NT2/D1 (cell line): Measurements from ENCODE around the gene WDR82.

ENCODE experiments used
- SUZ12 ChIP-seq: IDR thresholded peaks from 2 replicates; pipeline ENCODE4 v1.6.1; 2011; ENCODE audit not compliant: insufficient read length, insufficient read depth; ENCODE audit errors: extremely low read depth
- YY1 ChIP-seq: IDR thresholded peaks from 2 replicates; pipeline ENCODE4 v1.6.1; 2011; ENCODE audit not compliant: insufficient read length, insufficient read depth
- ZNF274 ChIP-seq: IDR thresholded peaks from 2 replicates; pipeline ENCODE4 v1.6.1; 2011; ENCODE audit warnings: mild to moderate bottlenecking, low read depth, low read length

- TF ChIP-seq SUZ12 (no peak), YY1 (no peak), ZNF274 (no peak)
Observed at GRCh38 chr3:52324676-52325075, 46.2 kb upstream of the WDR82 start.
